Parathyroid adenoma (tissue), 2 donors: ENCODE results near the gene EHBP1L1.

ENCODE experiments used
- H2AFZ ChIP-seq: fragments of 300-600 bp; sonication (generic); one replicate; pipeline ENCODE4 v1.7.0; 2017; ENCODE audit warnings: antibody characterized with exemption, mild to moderate bottlenecking
- H3K27ac ChIP-seq: fragments of 300-600 bp; sonication (generic); one replicate; pipeline ENCODE4 v1.7.0; 2017
- H3K27me3 ChIP-seq: fragments of 300-600 bp; sonication (generic); one replicate; pipeline ENCODE4 v1.7.0; 2017; ENCODE audit warnings: low read length; ENCODE audit not compliant: control insufficient read depth, insufficient read depth
- H3K36me3 ChIP-seq: fragments of 300-600 bp; sonication (generic); one replicate; pipeline ENCODE4 v1.7.0; 2017; ENCODE audit warnings: low read length; ENCODE audit not compliant: control insufficient read depth, insufficient read depth
- H3K4me1 ChIP-seq: fragments of 300-600 bp; sonication (generic); one replicate; pipeline ENCODE4 v1.7.0; 2017; ENCODE audit warnings: control low read depth
- H3K4me2 ChIP-seq: fragments of 300-600 bp; sonication (generic); one replicate; pipeline ENCODE4 v1.7.0; 2017; ENCODE audit warnings: low read length
- H3K4me3 ChIP-seq: fragments of 300-600 bp; sonication (generic); one replicate; pipeline ENCODE4 v1.7.0; 2017; ENCODE audit warnings: low read depth, low read length
- H3K79me2 ChIP-seq: fragments of 300-600 bp; sonication (generic); one replicate; pipeline ENCODE4 v1.7.0; 2017; ENCODE audit warnings: control low read depth
- H3K9ac ChIP-seq: fragments of 300-600 bp; sonication (generic); one replicate; pipeline ENCODE4 v1.7.0; 2017; ENCODE audit warnings: mild to moderate bottlenecking
- H3K9me3 ChIP-seq: fragments of 300-600 bp; sonication (generic); one replicate; pipeline ENCODE4 v1.7.0; 2017; ENCODE audit warnings: low read length; ENCODE audit not compliant: control insufficient read depth
- CTCF ChIP-seq: fragments of 300-600 bp; sonication (generic); IDR thresholded peaks from one replicate; pipeline ENCODE4 v1.7.0; 2017; ENCODE audit warnings: antibody characterized with exemption, mild to moderate bottlenecking
- donor health status: primary hyperparathyroidism.

The EHBP1L1 gene

DNA sequence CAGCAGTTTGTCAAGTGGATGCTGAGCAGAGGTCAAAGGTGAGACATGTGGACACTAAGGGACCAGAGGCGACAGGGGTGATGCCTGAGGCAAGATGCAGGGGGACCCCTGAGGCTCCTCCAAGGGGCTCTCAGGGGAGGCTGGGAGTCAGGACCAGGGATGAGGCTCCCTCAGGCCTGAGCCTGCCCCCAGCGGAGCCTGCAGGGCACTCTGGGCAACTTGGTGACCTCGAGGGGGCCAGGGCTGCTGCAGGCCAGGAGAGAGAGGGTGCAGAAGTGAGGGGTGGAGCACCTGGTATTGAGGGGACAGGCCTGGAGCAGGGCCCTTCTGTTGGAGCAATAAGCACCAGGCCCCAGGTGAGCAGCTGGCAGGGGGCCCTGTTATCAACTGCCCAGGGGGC is 6.1 kb downstream of the EHBP1L1 start:
- no peaks in the 10 kb centered on the region for H3K9me3 ChIP-seq
- no peaks in the 10 kb centered on the region for H3K36me3 ChIP-seq
- H3K27me3 ChIP-seq = no peaks in the 10 kb centered on the region
- TF ChIP-seq CTCF = no peak
- no peak overlapping the region for H3K4me2 ChIP-seq
- H3K4me3 ChIP-seq = no peak overlapping the region
- no peaks in the 10 kb centered on the region for H3K4me1 ChIP-seq
- no peak overlapping the region for H3K27ac ChIP-seq
- no peaks in the 10 kb centered on the region for H3K79me2 ChIP-seq
- no peak overlapping the region for H2AFZ ChIP-seq
- H3K9ac ChIP-seq = no peak overlapping the region

- no peaks in the 10 kb centered on the region for H3K27me3 ChIP-seq
- H3K4me1 ChIP-seq = no peaks in the 10 kb centered on the region
- no peaks in the 10 kb centered on the region for H3K79me2 ChIP-seq
- no peak overlapping the region for H2AFZ ChIP-seq
- H3K36me3 ChIP-seq = no peaks in the 10 kb centered on the region
- no peak overlapping the region for H3K4me2 ChIP-seq
- H3K9ac ChIP-seq = no peak overlapping the region
- no peaks in the 10 kb centered on the region for H3K9me3 ChIP-seq
- no peak overlapping the region for H3K4me3 ChIP-seq
- no peak for TF ChIP-seq CTCF
- no peak overlapping the region for H3K27ac ChIP-seq
Measured at GRCh38 chr11:65583589-65583988, 7.7 kb downstream of the EHBP1L1 start.

- no peak overlapping the region for H3K9ac ChIP-seq
- H3K79me2 ChIP-seq = no peaks in the 10 kb centered on the region
- H3K27me3 ChIP-seq = no peaks in the 10 kb centered on the region
- H3K9me3 ChIP-seq = no peaks in the 10 kb centered on the region
- H2AFZ ChIP-seq = no peak overlapping the region
- no peak overlapping the region for H3K4me3 ChIP-seq
- H3K4me2 ChIP-seq = no peak overlapping the region
- no peak overlapping the region for H3K27ac ChIP-seq
- no peaks in the 10 kb centered on the region for H3K36me3 ChIP-seq
- H3K4me1 ChIP-seq = no peaks in the 10 kb centered on the region
- no peak for TF ChIP-seq CTCF
Measured at GRCh38 chr11:65584106-65584505, 8.3 kb downstream of the EHBP1L1 start.

GRCh38 chr11:65584723-65585171 is 8.9 kb downstream of the EHBP1L1 start:
- no peak overlapping the region for H2AFZ ChIP-seq
- H3K4me3 ChIP-seq = no peak overlapping the region
- H3K79me2 ChIP-seq = no peaks in the 10 kb centered on the region
- no peak overlapping the region for H3K27ac ChIP-seq
- no peak overlapping the region for H3K4me2 ChIP-seq
- H3K36me3 ChIP-seq = no peaks in the 10 kb centered on the region
- H3K4me1 ChIP-seq = no peaks in the 10 kb centered on the region
- no peak overlapping the region for H3K9ac ChIP-seq
- no peak for TF ChIP-seq CTCF
- H3K9me3 ChIP-seq = no peaks in the 10 kb centered on the region
- no peaks in the 10 kb centered on the region for H3K27me3 ChIP-seq

GRCh38 chr11:65585396-65586246 is 9.8 kb downstream of the EHBP1L1 start:
- no peaks in the 10 kb centered on the region for H3K9me3 ChIP-seq
- no peak overlapping the region for H3K9ac ChIP-seq
- no peaks in the 10 kb centered on the region for H3K27me3 ChIP-seq
- H3K27ac ChIP-seq = no peak overlapping the region
- no peak for TF ChIP-seq CTCF
- no peaks in the 10 kb centered on the region for H3K36me3 ChIP-seq
- no peak overlapping the region for H2AFZ ChIP-seq
- H3K79me2 ChIP-seq = no peaks in the 10 kb centered on the region
- no peak overlapping the region for H3K4me3 ChIP-seq
- no peaks in the 10 kb centered on the region for H3K4me1 ChIP-seq
- no peak overlapping the region for H3K4me2 ChIP-seq
